HuH-7 (cell line): Measurements from ENCODE around the gene DNER.
"Not testable (repeated sequence)": the region's sequence is repeated elsewhere in the genome, so short reads cannot be mapped to it uniquely, and the experiment has no call there.

ENCODE experiments used
- DNase-seq: peaks from one replicate; pipeline ENCODE4 v3.0.0; 2011; ENCODE audit warnings: low spot score

The DNER gene

GRCh38 chr2:229620759-229621158 is 93.6 kb downstream of the DNER start:
- no peak for DNase-seq

DNA sequence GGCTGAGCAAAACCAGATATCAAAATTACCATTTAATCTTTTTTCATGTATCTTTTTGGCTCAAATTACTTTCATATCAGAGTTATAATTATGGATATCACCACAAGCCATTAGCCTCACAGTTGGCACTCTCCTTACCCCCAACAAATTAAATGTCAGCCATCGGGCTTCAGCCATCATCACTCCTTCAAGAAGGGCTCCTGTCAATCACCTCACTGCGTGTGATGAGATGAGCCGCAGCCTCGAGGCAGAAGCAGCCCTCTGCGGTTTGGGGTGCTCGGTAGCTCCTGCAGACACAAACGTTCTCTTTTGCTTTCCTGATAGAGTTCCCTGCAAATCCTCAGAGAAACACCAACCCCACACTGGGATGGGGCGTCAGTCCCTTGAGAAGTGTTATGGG is 94.1 kb downstream of the DNER start:
- no peak for DNase-seq

DNA sequence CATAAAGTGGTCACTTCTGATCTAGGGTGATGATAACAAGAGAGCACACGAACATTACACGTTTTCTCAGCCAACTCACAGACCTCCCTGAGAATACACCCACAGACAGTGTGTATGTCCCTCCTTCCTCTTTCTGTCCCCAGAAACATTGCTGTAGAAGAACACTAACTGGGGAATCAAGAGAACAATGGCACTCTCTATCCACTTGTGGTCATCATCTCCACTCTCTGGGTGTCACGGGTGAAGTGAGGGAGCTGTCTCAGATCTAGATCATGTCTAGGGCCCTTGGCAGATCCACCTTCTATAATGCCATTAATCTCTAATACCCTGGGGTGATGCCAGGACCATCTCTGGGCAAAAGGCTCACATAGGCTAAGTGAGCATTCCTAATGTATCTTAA is 97.9 kb downstream of the DNER start:
- no peak for DNase-seq

GRCh38 chr2:229614021-229614420 is 100.3 kb downstream of the DNER start:
- DNase-seq, result not testable (repeated sequence)

DNA sequence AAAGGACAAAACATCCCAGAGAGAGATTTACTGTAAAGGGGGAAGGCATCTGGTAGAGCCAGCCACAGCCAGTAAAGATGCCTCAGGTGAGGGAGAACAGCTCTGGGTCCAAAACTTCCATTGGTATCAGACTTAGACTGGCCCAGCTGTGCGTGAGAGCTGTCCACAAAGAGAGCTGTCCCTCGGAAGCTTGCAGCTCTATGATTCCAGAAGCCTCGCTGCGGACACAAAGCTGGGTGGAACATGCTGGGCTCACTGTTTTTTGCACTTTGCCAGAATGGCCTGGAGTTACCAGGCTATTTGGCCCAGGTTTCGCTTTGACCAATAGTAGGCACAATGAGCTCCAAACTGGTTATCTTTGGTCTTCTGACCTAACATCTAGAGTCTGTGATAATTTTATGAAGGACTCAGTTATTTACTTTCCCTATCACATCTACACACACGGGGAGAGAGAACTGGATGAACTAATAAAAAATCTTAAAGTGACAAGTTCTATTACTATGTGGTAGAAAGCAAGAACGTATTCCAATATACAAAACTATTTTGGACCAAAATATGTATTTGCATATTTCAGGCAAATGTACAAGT is 101.9 kb downstream of the DNER start:
- no peak for DNase-seq

GRCh38 chr2:229611360-229611759 is 103.0 kb downstream of the DNER start:
- no peak for DNase-seq

- no peak for DNase-seq
These were observed 103.5 kb downstream of the DNER start for GRCh38 chr2:229610872-229611271.

DNA sequence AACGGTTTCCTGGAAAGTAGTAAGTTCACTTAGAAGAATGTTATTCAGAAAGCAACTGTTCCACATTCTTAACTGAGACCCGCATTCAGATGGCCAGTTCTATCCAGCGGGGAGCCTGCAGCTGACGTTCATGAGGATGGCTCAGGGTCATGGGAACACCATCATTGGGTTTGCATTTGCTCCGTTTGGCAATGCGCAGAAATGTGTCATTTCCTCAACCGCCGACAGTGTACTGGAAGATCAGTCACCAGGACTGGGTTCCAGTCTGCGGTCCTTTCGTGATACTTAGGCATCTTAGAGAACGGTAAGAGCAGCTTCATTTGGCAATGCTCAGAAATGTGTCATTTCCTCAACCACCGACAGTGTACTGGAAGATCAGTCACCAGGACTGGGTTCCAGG is 104.0 kb downstream of the DNER start:
- DNase-seq, result no peak

DNA sequence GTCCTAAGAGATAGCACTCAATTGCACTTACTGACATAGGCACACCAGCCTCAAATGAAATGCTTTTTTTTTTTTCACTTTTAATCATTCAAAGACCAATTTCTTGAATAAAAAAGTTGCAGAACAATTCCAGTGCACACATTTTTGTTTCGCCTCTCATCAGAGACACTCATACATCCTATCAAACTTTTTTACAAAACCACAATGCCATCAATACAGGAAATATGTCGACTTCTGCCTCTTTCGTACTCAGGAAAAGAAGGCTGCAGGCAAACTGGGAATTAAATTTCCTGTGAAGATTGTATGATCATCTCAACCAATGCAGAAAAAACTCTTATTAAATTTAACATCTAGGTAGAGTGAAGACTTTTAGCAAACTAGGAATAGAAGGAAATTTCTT is 112.4 kb downstream of the DNER start:
- no peak for DNase-seq

DNA sequence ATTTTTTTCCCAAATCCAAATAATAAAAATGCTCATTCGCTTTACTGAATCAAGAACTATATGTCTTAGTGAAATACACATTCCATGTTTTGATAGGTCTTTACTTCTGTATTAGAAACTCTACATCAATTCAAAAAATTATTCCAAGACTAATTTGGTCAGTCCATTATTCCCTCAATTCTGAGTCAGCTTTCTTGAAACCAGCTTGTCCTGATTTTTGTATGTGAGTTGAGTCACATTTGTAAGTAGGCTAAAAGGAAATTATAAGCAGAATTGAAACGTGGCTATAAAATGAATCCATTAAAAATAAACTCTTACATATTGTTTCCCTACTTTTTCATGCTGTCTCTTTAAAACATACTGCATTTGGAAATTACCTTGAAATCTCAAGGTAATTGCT is 113.0 kb downstream of the DNER start:
- DNase-seq, result no peak

DNA sequence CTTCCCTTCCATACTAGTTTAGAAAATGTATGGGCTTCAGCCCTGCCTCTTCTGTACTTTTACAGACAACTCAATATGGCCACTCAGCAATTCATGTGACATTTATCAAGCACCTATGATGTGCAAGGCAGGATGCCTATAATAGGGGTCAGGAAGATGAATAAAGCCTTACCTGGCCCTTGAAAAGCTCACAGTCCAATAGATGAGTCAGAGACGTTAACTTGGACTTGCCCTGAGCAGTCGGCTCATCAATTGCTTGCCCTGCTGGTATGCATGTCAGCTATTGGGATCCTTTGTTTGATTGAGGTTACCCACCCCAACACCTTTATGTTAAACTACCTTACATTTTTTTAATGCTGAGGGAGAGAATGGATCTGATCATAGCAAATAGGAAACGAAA is 116.1 kb downstream of the DNER start:
- no peak for DNase-seq

DNA sequence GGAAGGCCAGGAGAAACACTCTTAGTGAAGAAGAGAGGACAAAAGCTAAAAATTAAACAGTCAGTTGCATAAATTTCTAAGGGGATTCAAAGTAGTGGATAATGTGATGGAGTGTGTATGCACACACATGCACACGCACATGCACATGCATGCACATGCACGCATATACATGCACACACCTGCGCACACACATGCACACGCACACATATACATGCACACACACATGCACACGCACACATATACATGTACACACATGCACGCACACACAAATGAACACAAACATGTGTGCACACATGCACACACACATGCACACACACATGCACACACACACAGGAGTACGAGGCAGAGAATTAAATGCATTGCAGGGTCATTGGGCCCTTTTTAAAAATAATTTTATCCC is 117.6 kb downstream of the DNER start:
- no peak for DNase-seq

DNA sequence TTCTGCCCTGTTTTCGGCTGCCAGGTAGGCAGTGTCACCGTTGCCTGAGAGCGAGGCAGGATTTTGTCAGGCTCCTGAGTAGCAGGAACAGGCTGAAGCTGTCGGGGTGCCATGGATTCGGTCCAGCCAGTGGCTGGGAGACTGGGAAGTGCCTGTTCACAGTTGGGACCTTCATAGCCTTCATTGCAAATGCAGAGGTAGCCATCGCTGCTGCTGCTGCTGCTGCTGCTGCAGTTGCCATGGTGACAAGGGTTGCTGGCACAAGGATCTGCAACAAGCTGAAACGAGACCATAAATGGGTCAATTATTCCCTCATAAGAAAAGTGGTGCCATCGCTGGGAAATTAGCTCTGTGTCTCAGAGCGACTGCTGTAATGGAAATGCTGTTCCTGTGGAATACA is 122.7 kb downstream of the DNER start:
- no peak for DNase-seq

DNA sequence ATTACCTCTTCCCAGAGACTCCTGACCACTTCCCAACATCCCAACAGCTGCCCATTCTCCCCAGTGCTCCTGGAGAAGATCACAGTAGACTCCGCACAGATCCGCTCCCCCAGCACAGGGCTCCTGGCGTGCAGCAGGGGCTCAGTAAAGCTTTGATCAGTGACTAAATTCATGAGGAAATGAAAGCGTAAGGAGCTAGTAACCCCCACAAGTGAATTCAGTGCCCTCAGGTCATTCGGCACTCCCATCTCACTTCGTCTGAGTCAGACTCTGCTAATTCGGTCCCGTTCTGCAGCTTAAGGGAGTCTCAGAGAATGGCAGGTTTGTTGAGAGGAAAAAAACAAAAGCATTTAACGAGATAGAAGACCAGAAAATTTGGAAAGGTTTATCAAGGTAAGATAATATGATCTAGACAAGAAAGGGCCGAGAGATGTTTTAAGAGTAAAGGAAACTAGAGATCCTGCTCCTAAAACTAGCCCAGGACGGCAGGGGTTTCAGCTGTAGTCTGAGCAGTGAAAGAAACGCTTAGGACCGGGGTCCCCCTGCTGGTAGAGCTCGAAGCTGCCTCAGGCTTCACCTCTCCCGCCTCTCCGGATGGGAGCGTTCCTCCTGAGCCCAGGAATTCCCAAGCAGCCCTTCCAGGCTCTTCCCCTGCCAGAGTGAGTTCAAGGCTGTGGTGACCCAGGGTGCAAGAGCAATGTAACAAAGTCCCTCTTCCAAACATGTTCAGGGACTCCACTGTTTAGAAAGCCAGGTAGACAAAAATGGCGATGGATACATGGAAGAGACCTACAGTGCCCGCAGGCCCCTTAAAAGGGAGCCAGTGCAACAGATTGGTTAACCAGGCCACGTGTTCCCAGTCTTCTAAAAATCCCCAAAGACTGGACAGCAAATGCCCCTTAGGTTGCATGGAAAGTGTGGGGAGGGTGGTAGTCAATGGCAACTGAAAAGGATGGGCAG is 127.3 kb downstream of the DNER start:
- peak; percentile 70 for DNase-seq

DNA sequence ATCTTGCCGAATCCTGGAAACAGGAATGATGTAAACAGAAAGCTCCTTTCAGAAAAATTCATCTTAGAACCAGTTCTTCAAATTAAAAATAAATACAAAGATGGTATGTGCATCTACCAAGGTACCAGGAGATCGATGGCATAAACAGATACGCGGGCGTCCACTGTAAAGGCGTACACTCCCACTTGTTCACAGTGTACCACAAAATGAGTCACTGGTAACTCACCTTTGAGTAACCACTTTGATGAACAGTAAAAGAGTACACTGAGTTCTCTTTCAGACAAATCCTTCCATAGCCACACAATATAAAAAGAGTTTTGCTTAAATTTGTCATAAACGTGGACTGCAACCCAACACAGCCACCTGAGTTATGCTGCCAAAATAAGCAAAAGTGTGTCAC is 128.3 kb downstream of the DNER start:
- DNase-seq, result no peak

DNA sequence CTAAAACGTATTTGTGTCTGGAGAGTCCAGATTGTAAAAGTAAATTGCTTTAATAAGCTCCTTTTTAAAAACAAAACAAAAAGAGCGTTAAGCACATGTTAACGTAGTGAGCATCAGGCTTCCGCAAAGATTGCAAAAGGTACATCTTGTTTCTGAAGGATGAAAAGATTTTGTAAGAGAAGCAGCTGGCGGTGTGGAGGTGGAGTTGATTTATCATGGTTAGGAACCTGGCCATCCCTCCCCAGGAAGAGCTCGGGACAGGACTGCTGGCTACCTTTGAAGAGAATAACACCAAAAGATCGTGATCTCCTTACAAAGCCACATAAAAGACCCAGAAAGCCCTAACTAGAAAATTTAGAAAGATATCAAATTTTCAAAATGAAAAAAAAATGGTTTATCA is 132.2 kb downstream of the DNER start:
- no peak for DNase-seq

- DNase-seq, result no peak
These were observed 136.1 kb downstream of the DNER start for GRCh38 chr2:229578052-229578846.

GRCh38 chr2:229575569-229576315 is 138.6 kb downstream of the DNER start:
- no peak for DNase-seq

DNA sequence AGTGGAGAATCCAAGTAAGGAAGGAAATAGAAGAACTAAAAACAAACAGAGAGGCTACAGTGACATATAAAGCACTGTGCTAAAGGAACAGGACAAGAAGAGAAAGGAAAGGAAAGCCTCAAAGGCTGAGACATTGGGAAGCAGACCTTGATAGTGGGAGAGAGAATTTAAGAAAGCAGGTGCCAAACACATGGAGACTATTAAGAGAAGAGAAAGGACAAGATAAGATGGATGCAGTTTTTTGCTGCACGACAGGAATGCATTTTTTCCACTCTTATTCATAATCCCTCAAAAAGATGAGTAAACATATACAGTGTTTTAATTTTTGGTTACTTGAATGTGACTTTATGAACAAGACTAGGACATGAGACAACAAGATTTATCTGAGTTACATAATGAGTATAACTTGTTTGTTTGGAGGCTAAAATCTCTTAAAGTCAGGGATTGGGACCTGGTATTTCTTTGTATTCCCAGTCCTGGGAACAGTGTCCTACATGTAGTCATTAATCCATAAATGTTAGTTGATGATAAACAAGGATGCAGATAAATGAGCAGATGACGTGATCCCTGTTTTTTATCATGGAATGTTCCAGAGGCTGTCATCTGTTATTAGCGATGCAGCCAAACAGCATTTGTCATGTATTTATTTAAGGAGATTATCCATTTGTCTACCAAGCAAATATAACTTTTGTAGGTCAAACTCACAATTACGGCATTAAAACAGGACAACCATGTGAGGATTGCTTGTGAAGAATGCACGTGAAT is 141.7 kb downstream of the DNER start:
- no peak for DNase-seq

GRCh38 chr2:229571243-229571642 is 143.1 kb downstream of the DNER start:
- DNase-seq, result no peak

- no peak for DNase-seq
These were observed 148.0 kb downstream of the DNER start for GRCh38 chr2:229566370-229566769.
